ENCODE results near the gene MAPKAPK2. TPM values are rescaled to one million over a fixed set of nuclear protein-coding genes. Genes with fewer than 3 reads are reported as not detected.

MAPKAPK2 gene
- polyA plus RNA-seq, 1 donor from 2014 or later = 9.0 TPM

DNA sequence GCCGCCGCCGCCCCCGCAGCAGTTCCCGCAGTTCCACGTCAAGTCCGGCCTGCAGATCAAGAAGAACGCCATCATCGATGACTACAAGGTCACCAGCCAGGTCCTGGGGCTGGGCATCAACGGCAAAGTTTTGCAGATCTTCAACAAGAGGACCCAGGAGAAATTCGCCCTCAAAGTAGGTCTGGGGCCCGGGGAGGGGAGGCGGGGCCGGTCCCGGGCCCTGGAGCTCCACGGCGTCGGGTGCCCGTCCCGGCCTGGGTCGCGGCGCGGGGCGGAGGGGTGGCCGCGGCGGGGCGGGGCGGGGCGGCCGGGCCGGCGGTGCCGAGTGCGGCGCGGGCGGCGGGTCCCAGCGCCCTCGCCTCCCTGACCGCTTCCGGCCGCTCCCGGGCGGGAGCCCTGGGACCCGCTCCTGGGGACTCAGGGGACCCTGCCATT, 646 bp downstream of the MAPKAPK2 start:
- peaks cover 15% of the 10 kb centered on the region for H3K27me3 ChIP-seq (ENCODE audit: insufficient read depth, low read depth, low read length)
- no peak overlapping the region for H2AFZ ChIP-seq (ENCODE audit: low read depth, low read length)
- H4K20me1 ChIP-seq (ENCODE audit: insufficient read depth) = no peaks in the 10 kb centered on the region
- no peaks in the 10 kb centered on the region for H3K9me2 ChIP-seq (ENCODE audit: insufficient read depth, low read length)
- peak overlapping the region; percentile 76 for H3K4me3 ChIP-seq (ENCODE audit: low read length)
- peak overlapping the region; percentile 88 for H3K4me2 ChIP-seq (ENCODE audit: low read length)
- H3K79me2 ChIP-seq (replicated peaks; ENCODE audit: insufficient read depth, low read length) = peaks cover 50% of the 10 kb centered on the region
- TF ChIP-seq POLR2AphosphoS5 (IDR thresholded peaks at IDR 0.05) (no peak), EZH2 (IDR thresholded peaks at IDR 0.05; ENCODE audit: borderline replicate concordance, insufficient read depth, low read length, poor library complexity, severe bottlenecking) (no peak), SMC3 (conservative IDR thresholded peaks at IDR 0.05; ENCODE audit: poor library complexity) (no peak), RAD21 (conservative IDR thresholded peaks at IDR 0.05) (no peak), TAF1 (IDR thresholded peaks at IDR 0.05; ENCODE audit: low read depth) (no peak), MXI1 (conservative IDR thresholded peaks at IDR 0.05; ENCODE audit: poor library complexity, severe bottlenecking) (no peak), EP300 (conservative IDR thresholded peaks at IDR 0.05; ENCODE audit: poor library complexity, severe bottlenecking) (no peak)
- TF ChIP-seq, protein P1, sequence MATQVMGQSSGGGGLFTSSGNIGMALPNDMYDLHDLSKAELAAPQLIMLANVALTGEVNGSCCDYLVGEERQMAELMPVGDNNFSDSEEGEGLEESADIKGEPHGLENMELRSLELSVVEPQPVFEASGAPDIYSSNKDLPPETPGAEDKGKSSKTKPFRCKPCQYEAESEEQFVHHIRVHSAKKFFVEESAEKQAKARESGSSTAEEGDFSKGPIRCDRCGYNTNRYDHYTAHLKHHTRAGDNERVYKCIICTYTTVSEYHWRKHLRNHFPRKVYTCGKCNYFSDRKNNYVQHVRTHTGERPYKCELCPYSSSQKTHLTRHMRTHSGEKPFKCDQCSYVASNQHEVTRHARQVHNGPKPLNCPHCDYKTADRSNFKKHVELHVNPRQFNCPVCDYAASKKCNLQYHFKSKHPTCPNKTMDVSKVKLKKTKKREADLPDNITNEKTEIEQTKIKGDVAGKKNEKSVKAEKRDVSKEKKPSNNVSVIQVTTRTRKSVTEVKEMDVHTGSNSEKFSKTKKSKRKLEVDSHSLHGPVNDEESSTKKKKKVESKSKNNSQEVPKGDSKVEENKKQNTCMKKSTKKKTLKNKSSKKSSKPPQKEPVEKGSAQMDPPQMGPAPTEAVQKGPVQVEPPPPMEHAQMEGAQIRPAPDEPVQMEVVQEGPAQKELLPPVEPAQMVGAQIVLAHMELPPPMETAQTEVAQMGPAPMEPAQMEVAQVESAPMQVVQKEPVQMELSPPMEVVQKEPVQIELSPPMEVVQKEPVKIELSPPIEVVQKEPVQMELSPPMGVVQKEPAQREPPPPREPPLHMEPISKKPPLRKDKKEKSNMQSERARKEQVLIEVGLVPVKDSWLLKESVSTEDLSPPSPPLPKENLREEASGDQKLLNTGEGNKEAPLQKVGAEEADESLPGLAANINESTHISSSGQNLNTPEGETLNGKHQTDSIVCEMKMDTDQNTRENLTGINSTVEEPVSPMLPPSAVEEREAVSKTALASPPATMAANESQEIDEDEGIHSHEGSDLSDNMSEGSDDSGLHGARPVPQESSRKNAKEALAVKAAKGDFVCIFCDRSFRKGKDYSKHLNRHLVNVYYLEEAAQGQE (IDR thresholded peaks at IDR 0.05; ENCODE audit: borderline replicate concordance) = no peak
- TF ChIP-seq, protein P2, sequence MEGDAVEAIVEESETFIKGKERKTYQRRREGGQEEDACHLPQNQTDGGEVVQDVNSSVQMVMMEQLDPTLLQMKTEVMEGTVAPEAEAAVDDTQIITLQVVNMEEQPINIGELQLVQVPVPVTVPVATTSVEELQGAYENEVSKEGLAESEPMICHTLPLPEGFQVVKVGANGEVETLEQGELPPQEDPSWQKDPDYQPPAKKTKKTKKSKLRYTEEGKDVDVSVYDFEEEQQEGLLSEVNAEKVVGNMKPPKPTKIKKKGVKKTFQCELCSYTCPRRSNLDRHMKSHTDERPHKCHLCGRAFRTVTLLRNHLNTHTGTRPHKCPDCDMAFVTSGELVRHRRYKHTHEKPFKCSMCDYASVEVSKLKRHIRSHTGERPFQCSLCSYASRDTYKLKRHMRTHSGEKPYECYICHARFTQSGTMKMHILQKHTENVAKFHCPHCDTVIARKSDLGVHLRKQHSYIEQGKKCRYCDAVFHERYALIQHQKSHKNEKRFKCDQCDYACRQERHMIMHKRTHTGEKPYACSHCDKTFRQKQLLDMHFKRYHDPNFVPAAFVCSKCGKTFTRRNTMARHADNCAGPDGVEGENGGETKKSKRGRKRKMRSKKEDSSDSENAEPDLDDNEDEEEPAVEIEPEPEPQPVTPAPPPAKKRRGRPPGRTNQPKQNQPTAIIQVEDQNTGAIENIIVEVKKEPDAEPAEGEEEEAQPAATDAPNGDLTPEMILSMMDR (IDR thresholded peaks at IDR 0.05; ENCODE audit: poor library complexity, severe bottlenecking) = no peak
- H3F3A ChIP-seq (ENCODE audit: insufficient read depth, low read length, poor library complexity, severe bottlenecking) = no peaks in the 10 kb centered on the region
- no peaks in the 10 kb centered on the region for H3K36me3 ChIP-seq (ENCODE audit: insufficient read depth, low read length)
- no peak overlapping the region for H3K27ac ChIP-seq (ENCODE audit: low read length)
- H3K9ac ChIP-seq (ENCODE audit: low read length) = peak overlapping the region; percentile 62
- H3K9me3 ChIP-seq (ENCODE audit: low read length) = no peaks in the 10 kb centered on the region

DNA sequence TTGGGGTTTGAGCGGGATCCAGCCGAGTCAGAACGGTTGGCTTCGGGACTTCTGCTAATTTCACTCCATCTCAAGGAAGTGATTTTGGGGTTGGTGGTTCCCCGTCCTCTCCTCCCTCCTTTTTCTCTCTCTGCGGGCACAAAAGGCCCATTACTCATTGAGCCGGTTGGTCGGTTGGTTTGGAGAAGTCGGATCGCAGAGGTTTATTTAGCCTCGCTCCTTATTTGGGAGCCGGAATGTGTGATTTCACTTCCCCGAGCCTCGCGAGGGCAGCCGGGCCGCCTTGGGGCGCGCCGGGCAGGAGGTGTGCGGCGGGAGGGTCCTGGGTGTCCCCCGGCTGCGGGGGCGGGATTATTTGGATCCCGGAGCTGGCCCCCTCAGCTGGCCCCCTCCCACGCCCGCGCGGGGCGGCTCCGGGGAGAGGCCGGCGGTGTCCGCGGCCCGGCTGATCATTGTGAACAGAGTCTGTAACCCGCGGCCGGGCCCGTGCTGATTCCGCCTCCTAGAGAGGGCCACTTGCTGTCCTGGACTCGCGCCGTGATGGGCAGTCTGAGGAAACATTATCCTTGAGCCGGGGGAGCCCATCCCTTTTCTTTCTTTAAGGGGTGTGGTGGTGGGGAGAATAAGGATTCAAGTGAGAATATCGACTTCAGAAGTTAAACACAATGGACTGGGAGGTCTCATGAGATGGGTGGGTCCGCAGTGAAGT, 1.2 kb downstream of the MAPKAPK2 start:
- H3K36me3 ChIP-seq (ENCODE audit: insufficient read depth, low read length) = no peaks in the 10 kb centered on the region
- peak overlapping the region; percentile 88 for H3K4me2 ChIP-seq (ENCODE audit: low read length)
- H4K20me1 ChIP-seq (ENCODE audit: insufficient read depth) = no peaks in the 10 kb centered on the region
- peaks cover 15% of the 10 kb centered on the region for H3K27me3 ChIP-seq (ENCODE audit: insufficient read depth, low read depth, low read length)
- H2AFZ ChIP-seq (ENCODE audit: low read depth, low read length) = peak overlapping the region; percentile 33
- no peak overlapping the region for H3K27ac ChIP-seq (ENCODE audit: low read length)
- H3K79me2 ChIP-seq (replicated peaks; ENCODE audit: insufficient read depth, low read length) = peaks cover 55% of the 10 kb centered on the region
- TF ChIP-seq RAD21 (conservative IDR thresholded peaks at IDR 0.05) (no peak), SMC3 (conservative IDR thresholded peaks at IDR 0.05; ENCODE audit: poor library complexity) (no peak), TAF1 (IDR thresholded peaks at IDR 0.05; ENCODE audit: low read depth) (no peak), EZH2 (IDR thresholded peaks at IDR 0.05; ENCODE audit: borderline replicate concordance, insufficient read depth, low read length, poor library complexity, severe bottlenecking) (no peak), EP300 (conservative IDR thresholded peaks at IDR 0.05; ENCODE audit: poor library complexity, severe bottlenecking) (no peak), POLR2AphosphoS5 (IDR thresholded peaks at IDR 0.05) (no peak), MXI1 (conservative IDR thresholded peaks at IDR 0.05; ENCODE audit: poor library complexity, severe bottlenecking) (no peak)
- TF ChIP-seq, protein P2 (IDR thresholded peaks at IDR 0.05; ENCODE audit: poor library complexity, severe bottlenecking) = no peak
- TF ChIP-seq, protein P1 (IDR thresholded peaks at IDR 0.05; ENCODE audit: borderline replicate concordance) = no peak
- H3F3A ChIP-seq (ENCODE audit: insufficient read depth, low read length, poor library complexity, severe bottlenecking) = no peaks in the 10 kb centered on the region
- no peaks in the 10 kb centered on the region for H3K9me2 ChIP-seq (ENCODE audit: insufficient read depth, low read length)
- peak overlapping the region; percentile 76 for H3K4me3 ChIP-seq (ENCODE audit: low read length)
- H3K9me3 ChIP-seq (ENCODE audit: low read length) = no peaks in the 10 kb centered on the region
- peak overlapping the region; percentile 62 for H3K9ac ChIP-seq (ENCODE audit: low read length)
